Ascending aorta (tissue), 2 donors: Measurements from ENCODE around the gene UGGT1. TPM values are rescaled to one million over a fixed set of nuclear protein-coding genes. Genes with fewer than 3 reads are reported as not detected.

ENCODE experiments used
- DNase-seq, 2 donors: peaks; one replicate each; pipeline ENCODE4 v3.0.0-alpha.2; 2019; ENCODE audit warnings: low spot score in 2 of 2
- H3K27ac ChIP-seq, 2 donors: fragments of 200-600 bp; sonication (generic); one replicate each; pipeline ENCODE4 v1.5.1; 2016 to 2017; ENCODE audit warnings: mild to moderate bottlenecking in 1 of 2
- H3K27me3 ChIP-seq: fragments of 200-600 bp; sonication (generic); one replicate; pipeline ENCODE4 v1.5.1; 2017
- H3K36me3 ChIP-seq, 2 donors: fragments of 200-600 bp; sonication (generic); one replicate each; pipeline ENCODE4 v1.5.1; 2016
- H3K4me1 ChIP-seq, 2 donors: fragments of 200-600 bp; sonication (generic); one replicate each; pipeline ENCODE4 v1.5.1; 2016 to 2017; ENCODE audit warnings: mild to moderate bottlenecking in 1 of 2
- H3K4me3 ChIP-seq, 2 donors: fragments of 200-600 bp; sonication (generic); one replicate each; pipeline ENCODE4 v1.5.1; 2016 to 2017; ENCODE audit warnings: mild to moderate bottlenecking in 1 of 2
- H3K9me3 ChIP-seq, 2 donors: fragments of 200-600 bp; sonication (generic); one replicate each; pipeline ENCODE4 v1.5.1; 2016
- CTCF ChIP-seq, 3 experiments: fragments of 200-600 bp in 2 of 3; fragments of 450-650 bp in 1 of 3; sonication (generic) in 2 of 3; IDR thresholded peaks; one replicate each; pipeline ENCODE4 v1.5.1; 2016 to 2019; ENCODE audit warnings: antibody characterized with exemption in 3 of 3, mild to moderate bottlenecking in 1 of 3, moderate library complexity in 1 of 3
- intact Hi-C: fragments of 100-400 bp; cut with DNase I; formaldehyde crosslinking; loops from one replicate; pipeline ENCODE4 v1.15.1; 2023
- total RNA-seq: library from RNA; depleted of rRNA; stranded (reverse); fragments of >200 nt; gene quantifications from one replicate; pipeline ENCODE4 v1.1.0, GENCODE V29; 2016

UGGT1 gene
- total RNA-seq: 42.0 TPM

- H3K27ac ChIP-seq: peak within 1 kb of the TSS; percentile 74 to 75
- H3K4me1 ChIP-seq: peaks cover 0 to 4% of the 10 kb centered on the region in 2 donors
- intact Hi-C loops: loop anchor here (1.0 to 10.0 kb wide), 3 partner anchors 63 to 234 kb away; partner anchors contain the start of genes AMMECR1L, POLR2D and SAP130
- TF ChIP-seq CTCF (IDR thresholded peaks at IDR 0.05): no peak
- no peaks in the 10 kb centered on the region for H3K9me3 ChIP-seq
- no peaks in the 10 kb centered on the region for H3K36me3 ChIP-seq
- H3K27me3 ChIP-seq: no peaks in the 10 kb centered on the region
- DNase-seq: peak; percentile 72 to 96
- peak within 1 kb of the TSS; percentile 83 to 89 for H3K4me3 ChIP-seq
These were observed at the start of gene UGGT1 for GRCh38 chr2:128090945-128091725. UGGT1 (plus strand) TSS chr2:128091200; CDS start chr2:128091358, 158 bp downstream.

- no peak for TF ChIP-seq CTCF (IDR thresholded peaks at IDR 0.05)
- Histone ChIP-seq H3K9me3 (peaks cover 6 to 27% of the 10 kb centered on the region in 2 donors), H3K4me1 (no peaks in the 10 kb centered on the region), H3K4me3 (no peak overlapping the region), H3K27ac (no peak overlapping the region), H3K27me3 (no peaks in the 10 kb centered on the region), H3K36me3 (no peaks in the 10 kb centered on the region)
- DNase-seq: no peak
- intact Hi-C loops: no loop called here
These were observed 49.4 kb upstream of the UGGT1 start for GRCh38 chr2:128041561-128041960.

- H3K4me1 ChIP-seq: no peaks in the 10 kb centered on the region
- no peak overlapping the region for H3K27ac ChIP-seq
- TF ChIP-seq CTCF (IDR thresholded peaks at IDR 0.05): no peak
- DNase-seq: no peak
- no peak overlapping the region for H3K4me3 ChIP-seq
- H3K36me3 ChIP-seq: no peaks in the 10 kb centered on the region
- intact Hi-C loops: no loop called here
- H3K27me3 ChIP-seq: no peaks in the 10 kb centered on the region
- peaks cover 6 to 17% of the 10 kb centered on the region in 2 donors for H3K9me3 ChIP-seq
These were observed 48.0 kb upstream of the UGGT1 start for GRCh38 chr2:128043041-128043440.

- peak in 1 of 2 donors; percentile 18 for DNase-seq
- H3K27me3 ChIP-seq: no peaks in the 10 kb centered on the region
- peaks cover 0 to 7% of the 10 kb centered on the region in 2 donors for H3K9me3 ChIP-seq
- no peak overlapping the region for H3K27ac ChIP-seq
- H3K4me3 ChIP-seq: no peak overlapping the region
- no peak for TF ChIP-seq CTCF (IDR thresholded peaks at IDR 0.05)
- H3K36me3 ChIP-seq: no peaks in the 10 kb centered on the region
- intact Hi-C loops: no loop called here
- no peaks in the 10 kb centered on the region for H3K4me1 ChIP-seq
These were observed 37.7 kb upstream of the UGGT1 start for GRCh38 chr2:128053331-128053730.

- intact Hi-C loops: no loop called here
- H3K27ac ChIP-seq: no peak overlapping the region
- TF ChIP-seq CTCF (IDR thresholded peaks at IDR 0.05): no peak
These were observed 36.7 kb upstream of the UGGT1 start for GRCh38 chr2:128054104-128054885.

More at GRCh38 chr2:128054104-128054885, 36.7 kb upstream of the UGGT1 start:
- DNase-seq: peak in 1 of 2 donors; percentile 37
- H3K27me3 ChIP-seq: no peaks in the 10 kb centered on the region
- no peaks in the 10 kb centered on the region for H3K36me3 ChIP-seq
- H3K9me3 ChIP-seq: peaks cover 0 to 7% of the 10 kb centered on the region in 2 donors
- H3K4me3 ChIP-seq: no peak overlapping the region
- no peaks in the 10 kb centered on the region for H3K4me1 ChIP-seq
